Neural cell (in vitro differentiated cells): ENCODE data around the gene SLC25A45. TPM values are rescaled to one million over a fixed set of nuclear protein-coding genes. Genes with fewer than 3 reads are reported as not detected.

ENCODE experiments used
- H2AFZ ChIP-seq: fragments of 200-600, 300-800 bp; sonication (generic), shearing (Covaris generic); 2 replicates; pipeline ENCODE4 v1.6.0; 2014; ENCODE audit warnings: low read depth, mild to moderate bottlenecking, antibody characterized with exemption, low read length, moderate library complexity
- H3F3A ChIP-seq: fragments of 200-600 bp; shearing (Covaris generic); 2 replicates; pipeline ENCODE4 v1.6.1; 2016; ENCODE audit warnings: mild to moderate bottlenecking, moderate library complexity, mixed read lengths, antibody characterized with exemption, low read length; ENCODE audit not compliant: insufficient read depth, poor library complexity, severe bottlenecking
- H3K27ac ChIP-seq: fragments of 200-600, 300-800 bp; sonication (generic), shearing (Covaris generic); 2 replicates; pipeline ENCODE4 v1.5.1; 2014; ENCODE audit warnings: mild to moderate bottlenecking, low read length, moderate library complexity
- H3K27me3 ChIP-seq: fragments of 300-800, 200-600 bp; sonication (generic), shearing (Covaris generic); 2 replicates; pipeline ENCODE4 v1.6.0; 2014; ENCODE audit warnings: mild to moderate bottlenecking, low read depth, low read length, moderate library complexity; ENCODE audit not compliant: insufficient read depth
- H3K36me3 ChIP-seq: fragments of 300-800, 200-600 bp; sonication (generic), shearing (Covaris generic); 2 replicates; pipeline ENCODE4 v1.5.1; 2014; ENCODE audit warnings: mild to moderate bottlenecking, antibody characterized with exemption, low read length, moderate library complexity; ENCODE audit not compliant: insufficient read depth
- H3K4me2 ChIP-seq: fragments of 300-800, 200-600 bp; sonication (generic), shearing (Covaris generic); 2 replicates; pipeline ENCODE4 v1.6.0; 2014; ENCODE audit warnings: mild to moderate bottlenecking, low read length
- H3K4me3 ChIP-seq: fragments of 300-800, 200-600 bp; sonication (generic), shearing (Covaris generic); 2 replicates; pipeline ENCODE4 v1.5.1; 2014; ENCODE audit warnings: mild to moderate bottlenecking, low read length, moderate library complexity
- H3K79me2 ChIP-seq: fragments of 200-600 bp; shearing (Covaris generic); replicated peaks from 2 replicates; pipeline ENCODE4 v1.6.0; 2014; ENCODE audit warnings: mild to moderate bottlenecking, low read length, moderate library complexity; ENCODE audit not compliant: insufficient read depth
- H3K9ac ChIP-seq: fragments of 300-800, 200-600 bp; sonication (generic), shearing (Covaris generic); 2 replicates; pipeline ENCODE4 v1.6.1; 2016; ENCODE audit warnings: mild to moderate bottlenecking, low read length, mixed read lengths
- H3K9me2 ChIP-seq: fragments of 200-600 bp; shearing (Covaris generic); 2 replicates; pipeline ENCODE4 v1.6.1; 2016; ENCODE audit warnings: mild to moderate bottlenecking, low read length, mixed read lengths; ENCODE audit not compliant: insufficient read depth
- H3K9me3 ChIP-seq: fragments of 200-600, 300-800 bp; sonication (generic), shearing (Covaris generic); 2 replicates; pipeline ENCODE4 v1.6.1; 2016; ENCODE audit warnings: mild to moderate bottlenecking, mixed run types, low read length, moderate library complexity, mixed read lengths
- H4K20me1 ChIP-seq: fragments of 200-600 bp; shearing (Covaris generic); 2 replicates; pipeline ENCODE4 v1.6.1; 2016; ENCODE audit warnings: mild to moderate bottlenecking, mixed run types; ENCODE audit not compliant: insufficient read depth
- CTCF ChIP-seq: fragments of 450-650 bp; IDR thresholded peaks from 2 replicates; pipeline ENCODE4 v1.5.1; 2014; ENCODE audit warnings: antibody characterized with exemption, mild to moderate bottlenecking, moderate library complexity; ENCODE audit not compliant: poor library complexity, severe bottlenecking
- EP300 ChIP-seq: fragments of 450-650 bp; conservative IDR thresholded peaks from 2 replicates; pipeline ENCODE4 v1.6.1; 2014; ENCODE audit warnings: antibody characterized with exemption, mild to moderate bottlenecking, moderate library complexity; ENCODE audit not compliant: poor library complexity, severe bottlenecking
- EZH2 ChIP-seq: fragments of 200-600, 300-800 bp; shearing (Covaris generic), sonication (generic); IDR thresholded peaks from 2 replicates; pipeline ENCODE4 v1.6.1; 2014; ENCODE audit warnings: antibody characterized with exemption, low read length, borderline replicate concordance, mild to moderate bottlenecking; ENCODE audit not compliant: insufficient read depth, poor library complexity, severe bottlenecking
- MXI1 ChIP-seq: fragments of 450-650 bp; conservative IDR thresholded peaks from 2 replicates; pipeline ENCODE4 v1.6.1; 2014; ENCODE audit warnings: antibody characterized with exemption, mild to moderate bottlenecking; ENCODE audit not compliant: poor library complexity, severe bottlenecking
- POLR2AphosphoS5 ChIP-seq: IDR thresholded peaks from 2 replicates; pipeline ENCODE4 v1.6.1; 2012
- RAD21 ChIP-seq: fragments of 450-650 bp; conservative IDR thresholded peaks from 2 replicates; pipeline ENCODE4 v1.6.1; 2014; ENCODE audit warnings: antibody characterized with exemption, mild to moderate bottlenecking, moderate library complexity
- REST ChIP-seq: IDR thresholded peaks from 2 replicates; pipeline ENCODE4 v1.6.1; 2012; ENCODE audit warnings: borderline replicate concordance
- SMC3 ChIP-seq: fragments of 450-650 bp; conservative IDR thresholded peaks from 2 replicates; pipeline ENCODE4 v1.6.1; 2014; ENCODE audit warnings: antibody characterized with exemption, mild to moderate bottlenecking, moderate library complexity; ENCODE audit not compliant: poor library complexity
- TAF1 ChIP-seq: IDR thresholded peaks from 2 replicates; pipeline ENCODE4 v1.6.1; 2012; ENCODE audit warnings: low read depth
- polyA plus RNA-seq: library from polyadenylated mRNA; depleted of rRNA; stranded (reverse); fragments of >200 nt; gene quantifications from 2 replicates; pipeline ENCODE4 v1.2.3, GENCODE V29; 2014

SLC25A45 gene
- polyA plus RNA-seq, 1 donor from 2014 or later, result not detected

- Histone ChIP-seq H3K27ac (no peak overlapping the region), H3F3A (no peaks in the 10 kb centered on the region), H3K9me3 (no peaks in the 10 kb centered on the region), H3K36me3 (no peaks in the 10 kb centered on the region), H3K9me2 (no peaks in the 10 kb centered on the region), H3K4me2 (no peak overlapping the region), H3K4me3 (no peak overlapping the region), H3K79me2 (no peaks in the 10 kb centered on the region), H3K9ac (no peak overlapping the region), H3K27me3 (no peaks in the 10 kb centered on the region), H2AFZ (no peak overlapping the region), H4K20me1 (no peaks in the 10 kb centered on the region)
- TF ChIP-seq POLR2AphosphoS5, result no peak
- no peak for TF ChIP-seq MXI1
- TF ChIP-seq EZH2, result no peak
- TF ChIP-seq REST, result no peak
These were observed 4.7 kb downstream of the SLC25A45 start for GRCh38 chr11:65377777-65378176.

GRCh38 chr11:65377036-65377435, 5.4 kb downstream of the SLC25A45 start:
- no peaks in the 10 kb centered on the region for H3K9me2 ChIP-seq
- no peaks in the 10 kb centered on the region for H3F3A ChIP-seq
- H3K4me3 ChIP-seq, result no peak overlapping the region
- H2AFZ ChIP-seq, result no peak overlapping the region
- no peaks in the 10 kb centered on the region for H4K20me1 ChIP-seq
- H3K9ac ChIP-seq, result no peak overlapping the region
- H3K27ac ChIP-seq, result no peak overlapping the region
- no peaks in the 10 kb centered on the region for H3K9me3 ChIP-seq
- H3K27me3 ChIP-seq, result no peaks in the 10 kb centered on the region
- H3K4me2 ChIP-seq, result no peak overlapping the region
- no peaks in the 10 kb centered on the region for H3K79me2 ChIP-seq
- TF ChIP-seq EZH2, result no peak
- no peaks in the 10 kb centered on the region for H3K36me3 ChIP-seq

GRCh38 chr11:65376138-65376713, 6.2 kb downstream of the SLC25A45 start:
- H3K27me3 ChIP-seq, result no peaks in the 10 kb centered on the region
- H2AFZ ChIP-seq, result no peak overlapping the region
- no peaks in the 10 kb centered on the region for H4K20me1 ChIP-seq
- H3K9me2 ChIP-seq, result no peaks in the 10 kb centered on the region
- H3K4me2 ChIP-seq, result no peak overlapping the region
- no peaks in the 10 kb centered on the region for H3K9me3 ChIP-seq
- H3K36me3 ChIP-seq, result no peaks in the 10 kb centered on the region
- no peaks in the 10 kb centered on the region for H3K79me2 ChIP-seq
- no peak overlapping the region for H3K9ac ChIP-seq
- no peak overlapping the region for H3K4me3 ChIP-seq
- no peaks in the 10 kb centered on the region for H3F3A ChIP-seq
- TF ChIP-seq EZH2 (no peak), MXI1 (no peak), EP300 (no peak), POLR2AphosphoS5 (no peak), CTCF (no peak), TAF1 (no peak), SMC3 (no peak), REST (no peak), RAD21 (no peak)
- H3K27ac ChIP-seq, result no peak overlapping the region
